HS-27A (cell line): ENCODE results near the gene FOXK1.

Source experiments
- DNase-seq: peaks from one replicate; pipeline ENCODE4 v3.0.0-alpha.2; 2012; ENCODE audit warnings: low read depth, missing footprints

Gene FOXK1

GRCh38 chr7:4722960-4723630 is 41.0 kb downstream of the FOXK1 start:
- DNase-seq: no peak

DNA sequence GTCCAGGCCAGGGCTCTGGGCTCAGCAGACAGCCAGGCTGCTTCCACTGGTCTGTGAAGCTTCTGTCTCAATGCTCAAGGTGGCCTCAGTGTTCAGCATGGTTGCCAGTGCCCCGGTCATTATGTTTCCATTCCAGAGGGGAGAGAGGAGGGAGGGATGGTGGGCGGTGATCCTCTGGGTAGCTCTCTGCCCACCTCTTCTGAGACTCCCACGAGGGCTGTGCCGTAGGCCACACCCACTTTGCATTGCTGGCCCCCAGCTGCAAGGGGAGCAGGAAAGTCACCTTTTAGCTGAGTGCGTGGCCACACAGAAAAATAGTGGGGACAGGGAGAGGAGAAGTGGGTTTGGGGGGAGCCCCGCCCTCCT is 42.5 kb downstream of the FOXK1 start:
- no peak for DNase-seq

DNA sequence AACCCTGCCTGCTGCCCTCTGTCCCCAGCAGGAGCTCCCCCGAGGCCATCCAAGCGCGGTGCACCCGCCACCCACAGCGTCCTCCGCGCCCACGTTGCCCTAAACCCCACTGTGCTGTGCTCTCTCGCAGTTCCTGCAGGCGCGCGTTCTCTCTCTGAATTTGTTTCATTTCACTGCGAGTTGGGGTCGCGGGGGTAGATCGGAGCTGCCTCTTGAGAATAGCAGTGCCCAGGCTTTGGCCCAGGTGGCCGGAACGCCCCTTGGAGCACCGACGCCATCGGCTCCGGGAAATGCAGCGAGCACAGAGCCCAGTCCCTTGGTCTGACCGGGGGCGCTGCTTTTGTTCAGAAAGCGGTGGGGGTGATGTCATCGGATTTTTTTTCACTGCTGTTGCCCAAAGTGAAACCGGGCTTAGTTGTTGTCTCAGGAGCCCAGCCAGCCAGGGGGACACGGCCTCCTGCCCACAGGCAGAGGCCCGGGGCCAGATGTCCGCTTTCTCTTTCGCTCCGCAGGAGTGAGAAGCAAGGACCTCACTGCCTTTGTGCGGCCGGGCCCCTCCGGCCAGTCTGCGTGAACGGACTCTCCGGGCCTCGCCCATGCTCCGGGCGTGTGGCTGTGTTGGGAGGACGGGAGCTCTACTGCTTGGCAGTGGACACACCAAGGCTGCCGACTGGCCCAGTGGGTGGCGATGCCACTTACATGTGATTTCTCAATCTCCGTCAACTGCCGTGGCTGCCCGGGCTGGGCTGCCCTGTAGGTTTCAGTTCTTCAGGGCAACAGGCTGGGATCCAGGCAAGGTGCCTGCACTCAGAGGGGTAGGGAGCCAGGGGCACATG is 43.1 kb downstream of the FOXK1 start:
- DNase-seq: no peak

DNA sequence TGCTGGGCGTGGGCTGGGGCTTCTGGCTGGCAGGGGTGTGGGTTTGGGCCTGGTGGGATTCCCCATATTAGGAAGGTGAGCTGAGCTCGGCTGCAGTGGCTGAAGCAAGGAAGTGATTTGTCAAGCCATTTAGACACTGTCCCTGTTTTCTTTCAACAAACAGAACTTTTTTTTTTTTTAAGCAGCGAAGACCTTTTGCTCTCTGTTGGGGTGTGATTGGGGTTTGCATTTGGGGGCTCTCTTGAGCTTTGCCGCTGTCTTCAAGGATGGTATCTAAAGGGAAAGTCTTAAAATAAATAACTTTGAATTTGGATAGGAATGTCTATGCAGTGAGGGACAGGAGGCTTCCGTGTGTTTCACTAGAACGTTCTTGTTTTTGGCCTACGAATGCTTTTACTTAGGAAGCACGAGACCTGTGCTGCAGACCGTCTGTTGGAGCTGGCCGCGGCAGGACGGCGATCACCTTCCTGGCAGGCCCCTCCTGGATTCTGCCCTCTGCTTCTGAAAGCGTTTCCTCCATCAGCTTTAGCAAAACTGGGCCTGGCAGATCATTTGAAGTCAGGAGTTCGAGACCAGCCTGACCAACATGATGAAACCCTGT is 43.9 kb downstream of the FOXK1 start:
- DNase-seq: no peak

- no peak for DNase-seq
Measured at GRCh38 chr7:4726566-4726965, 44.5 kb downstream of the FOXK1 start.

- no peak for DNase-seq
Measured at GRCh38 chr7:4727914-4728705, 46.0 kb downstream of the FOXK1 start.

DNA sequence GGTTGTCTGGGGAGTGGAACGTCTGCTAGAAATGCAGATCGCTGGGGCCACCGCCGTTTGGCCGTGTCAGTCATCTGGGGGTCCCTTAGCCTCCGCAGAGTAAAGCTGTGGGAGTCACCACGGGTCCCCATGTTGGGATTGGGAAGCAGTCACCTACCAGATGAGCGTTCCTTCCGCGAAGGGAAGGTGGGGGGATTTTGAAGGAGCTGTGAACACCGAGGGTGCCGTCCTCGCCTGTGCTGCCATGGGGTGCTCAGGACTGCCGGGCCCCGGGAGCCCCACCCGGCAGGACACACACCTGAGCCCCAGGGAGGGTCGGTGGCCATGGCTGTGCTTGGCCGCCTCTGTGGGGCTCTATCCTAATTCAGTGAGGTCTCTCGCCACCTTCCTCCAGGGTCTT is 47.2 kb downstream of the FOXK1 start:
- DNase-seq: no peak

DNA sequence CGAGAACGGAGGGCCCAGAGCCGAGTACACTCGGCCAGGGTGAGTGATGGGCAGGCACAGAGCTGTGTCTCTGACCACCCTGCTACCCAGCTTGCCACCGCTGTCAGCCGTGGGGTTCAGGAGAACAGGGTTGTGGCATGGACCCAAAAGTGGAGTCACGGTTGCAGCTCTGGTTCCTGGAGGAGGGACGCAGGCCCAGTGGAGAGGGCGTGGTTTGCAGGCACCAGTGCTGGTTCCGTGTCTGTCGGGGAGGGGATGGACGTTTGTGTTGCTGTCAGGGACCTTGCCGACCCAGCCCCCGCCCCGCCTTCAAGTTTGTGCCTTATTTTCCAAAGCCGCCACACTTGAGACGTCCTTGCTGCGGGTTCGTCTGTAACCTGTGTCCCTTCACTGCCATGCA is 48.2 kb downstream of the FOXK1 start:
- DNase-seq: no peak

DNA sequence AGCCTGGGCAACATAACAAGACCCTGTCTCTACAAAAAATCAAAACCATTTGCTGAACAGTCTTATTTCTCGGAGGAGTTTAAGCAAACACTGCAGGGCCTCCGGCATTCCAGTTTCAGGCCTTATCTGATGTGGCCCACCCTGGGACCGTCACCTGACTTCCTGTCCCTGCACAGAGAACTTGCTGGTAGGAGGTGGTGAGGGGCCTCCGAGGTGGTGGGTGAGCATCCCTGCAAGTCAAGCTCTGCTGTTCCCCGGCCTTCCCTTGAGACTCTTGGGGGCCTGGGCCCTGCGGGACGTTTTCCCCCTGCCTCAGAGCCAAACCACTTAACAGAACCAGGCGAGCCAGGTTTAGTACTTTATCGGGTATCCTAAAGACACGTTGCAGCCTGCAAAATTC is 48.9 kb downstream of the FOXK1 start:
- no peak for DNase-seq

GRCh38 chr7:4731803-4732202 is 49.7 kb downstream of the FOXK1 start:
- DNase-seq: no peak

DNA sequence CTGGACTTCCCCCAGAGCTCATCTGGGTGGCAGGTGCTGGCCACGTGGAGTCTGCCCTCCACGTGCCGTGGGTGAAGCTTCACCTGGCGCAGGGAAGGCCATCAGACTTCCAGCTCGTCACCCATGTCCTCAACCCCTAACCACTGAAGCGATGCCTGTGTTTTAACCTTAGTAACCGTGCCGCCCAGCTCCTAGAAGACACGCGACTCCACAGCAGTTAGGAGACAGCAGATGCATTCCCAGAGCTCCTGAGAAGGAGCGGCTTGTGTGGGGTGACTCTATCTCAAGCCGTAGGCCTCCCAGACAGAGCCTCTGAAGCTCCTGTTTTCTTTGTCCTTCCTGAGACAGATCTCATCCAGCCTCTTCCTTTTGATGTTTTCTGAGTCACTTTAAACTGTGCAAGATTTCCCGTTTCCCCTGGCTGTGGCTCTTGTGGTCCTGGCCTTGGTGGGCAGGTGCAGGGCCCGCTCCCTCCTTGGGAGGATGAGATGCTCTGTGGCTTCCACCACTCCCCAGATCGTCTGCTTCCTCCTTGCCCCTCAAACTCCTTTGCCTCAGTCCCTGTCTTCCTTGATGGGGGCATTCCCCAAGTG is 51.9 kb downstream of the FOXK1 start:
- DNase-seq: no peak

GRCh38 chr7:4734587-4735345 is 52.7 kb downstream of the FOXK1 start:
- DNase-seq: no peak

- no peak for DNase-seq
Measured at GRCh38 chr7:4737300-4737699, 55.2 kb downstream of the FOXK1 start.

GRCh38 chr7:4738711-4739527 is 56.8 kb downstream of the FOXK1 start:
- no peak for DNase-seq

- DNase-seq: no peak
Measured at GRCh38 chr7:4739528-4739992, 57.5 kb downstream of the FOXK1 start.

DNA sequence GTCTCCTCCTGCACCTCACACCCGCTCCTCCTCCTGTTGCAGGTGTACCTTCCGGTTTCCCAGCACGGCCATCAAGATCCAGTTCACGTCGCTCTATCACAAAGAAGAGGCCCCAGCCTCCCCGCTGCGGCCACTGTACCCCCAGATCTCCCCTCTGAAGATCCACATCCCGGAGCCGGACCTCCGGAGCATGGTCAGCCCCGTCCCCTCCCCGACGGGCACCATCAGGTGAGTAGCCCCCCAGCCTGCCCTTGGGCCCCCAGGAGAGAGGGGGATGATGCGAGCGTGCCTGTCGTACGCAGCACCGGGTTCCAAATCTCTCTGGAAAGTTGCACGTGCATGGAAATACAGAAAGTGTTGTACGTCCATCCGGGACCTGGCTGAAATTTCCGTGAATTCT is 58.7 kb downstream of the FOXK1 start:
- no peak for DNase-seq

- no peak for DNase-seq
Measured at GRCh38 chr7:4742051-4742573, 60.0 kb downstream of the FOXK1 start.

GRCh38 chr7:4742852-4743251 is 60.8 kb downstream of the FOXK1 start:
- DNase-seq: no peak

DNA sequence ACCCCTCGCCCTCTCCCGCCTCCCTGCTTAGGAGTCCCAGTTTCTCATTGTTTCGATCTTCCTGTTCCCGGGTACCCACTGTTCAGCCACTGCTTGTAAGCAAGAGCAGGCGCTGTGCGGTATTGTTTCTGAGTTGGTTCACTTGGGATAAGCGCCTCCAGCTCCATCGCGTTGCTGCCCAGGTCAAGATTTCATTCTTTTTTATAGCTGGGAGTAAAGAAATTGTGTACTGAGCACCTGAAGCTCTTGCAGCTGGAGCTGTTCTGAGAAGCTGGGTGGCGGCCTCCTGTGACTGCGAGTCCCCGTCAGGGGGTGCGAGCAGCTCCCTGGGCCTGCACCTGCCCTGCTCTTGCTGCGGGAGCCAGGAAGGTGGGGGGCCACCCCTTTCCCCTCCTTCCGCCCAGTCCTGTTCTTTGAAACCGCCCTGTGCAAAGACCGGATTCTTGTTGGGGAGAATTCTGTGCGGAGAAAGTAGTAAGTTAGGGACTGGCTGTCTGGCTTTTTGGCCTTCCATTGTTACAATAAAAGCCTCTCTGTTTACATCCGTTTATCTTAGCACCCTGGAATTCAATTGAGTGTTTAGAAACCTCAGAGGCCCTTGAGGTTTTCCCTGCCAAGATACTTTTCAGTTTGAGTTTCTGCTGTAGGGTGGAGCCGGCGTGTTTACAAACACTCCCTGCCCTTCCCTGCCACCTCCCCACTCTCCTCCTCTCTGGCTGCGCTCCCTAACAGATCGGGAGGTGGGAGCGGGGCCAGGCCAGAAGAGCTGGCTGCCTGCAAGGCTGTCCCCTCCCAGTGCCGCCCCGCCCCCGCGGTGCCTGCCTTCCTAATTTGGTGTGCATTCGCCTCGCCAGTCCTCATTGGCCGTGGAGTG is 62.5 kb downstream of the FOXK1 start:
- DNase-seq: peak; percentile 87
